Skin of body (tissue), 2 donors: ENCODE data around the gene BMPR1B. TPM values are rescaled to one million over a fixed set of nuclear protein-coding genes. Genes with fewer than 3 reads are reported as not detected.

Experiments used
- DNase-seq: peaks from one replicate; lab custom pipeline; 2025; lab: John Stamatoyannopoulos, UW
- total RNA-seq: library from RNA; depleted of rRNA; stranded (reverse); fragments of >200 nt; gene quantifications from one replicate; pipeline ENCODE4 v1.2.3, GENCODE V29; 2014

BMPR1B gene
- total RNA-seq: 4.5 TPM

DNA sequence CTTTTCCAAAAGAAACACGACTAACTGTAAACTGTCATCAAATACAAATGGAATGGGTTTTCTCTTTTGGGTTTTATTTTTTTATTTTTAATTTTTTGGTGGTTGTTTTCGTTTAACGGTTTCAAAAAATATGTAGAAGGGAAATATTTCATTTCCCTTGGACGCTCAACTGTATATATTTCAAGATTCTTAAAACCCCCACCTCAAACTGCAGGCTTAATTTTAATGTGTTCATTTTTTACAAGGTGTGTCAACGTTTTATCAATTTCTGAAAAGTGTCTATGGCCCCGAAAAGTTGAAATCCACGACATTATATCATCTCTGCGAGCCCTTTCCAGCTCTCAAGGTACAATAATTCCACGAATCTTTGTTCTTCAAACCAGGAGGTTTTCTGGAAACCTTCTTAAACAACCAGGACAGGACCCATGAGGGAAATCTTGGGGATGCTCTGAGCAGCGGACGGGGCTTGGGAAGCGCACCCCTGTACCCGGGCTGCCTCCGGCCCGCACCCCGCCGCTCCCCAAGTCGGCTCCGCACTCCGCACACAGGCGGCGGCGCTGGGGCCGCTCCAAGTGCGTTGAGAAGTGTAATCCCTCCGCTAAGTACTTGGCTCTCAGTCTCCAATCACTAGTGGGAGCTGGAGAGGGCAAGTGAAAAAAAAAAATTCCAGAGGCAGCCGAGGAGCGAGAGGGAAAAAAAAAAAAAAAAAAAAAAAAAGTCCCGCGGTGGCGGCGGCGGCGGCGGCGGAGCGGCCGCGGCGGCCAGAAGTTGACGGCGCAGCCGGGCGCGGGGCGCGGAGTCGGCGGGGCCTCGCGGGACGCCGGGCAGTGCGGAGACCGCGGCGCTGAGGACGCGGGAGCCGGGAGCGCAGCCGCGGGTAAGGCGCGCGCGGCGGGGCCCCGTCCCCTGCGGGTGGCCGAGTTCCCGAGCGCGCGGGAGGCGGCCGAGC lies at the start of gene BMPR1B:
Gene BMPR1B, plus strand, starts transcription at position 764 of the 949 bp plus-strand sequence. CDS start 346,470 bp downstream, outside the sequence.
- no peak for DNase-seq

DNA sequence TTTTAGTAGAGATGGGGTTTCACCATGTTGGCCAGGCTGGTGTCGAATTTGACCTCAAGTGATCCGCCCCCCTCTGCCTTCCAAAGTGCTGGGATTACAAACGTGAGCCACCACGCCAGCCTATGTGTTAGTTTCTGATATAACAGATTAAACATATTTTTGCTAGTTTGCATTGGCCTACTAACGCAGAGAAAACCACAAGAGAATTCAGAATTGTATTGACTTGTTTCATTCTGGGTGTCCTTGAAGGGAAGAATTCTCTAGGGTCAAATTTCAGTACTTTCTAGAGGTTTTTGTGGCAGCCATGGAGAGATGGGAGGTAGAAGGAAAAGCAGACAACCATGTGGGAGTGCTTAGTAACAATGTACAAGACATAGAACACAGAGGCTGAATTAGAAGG lies 46.1 kb upstream of the BMPR1B start:
- no peak for DNase-seq

DNA sequence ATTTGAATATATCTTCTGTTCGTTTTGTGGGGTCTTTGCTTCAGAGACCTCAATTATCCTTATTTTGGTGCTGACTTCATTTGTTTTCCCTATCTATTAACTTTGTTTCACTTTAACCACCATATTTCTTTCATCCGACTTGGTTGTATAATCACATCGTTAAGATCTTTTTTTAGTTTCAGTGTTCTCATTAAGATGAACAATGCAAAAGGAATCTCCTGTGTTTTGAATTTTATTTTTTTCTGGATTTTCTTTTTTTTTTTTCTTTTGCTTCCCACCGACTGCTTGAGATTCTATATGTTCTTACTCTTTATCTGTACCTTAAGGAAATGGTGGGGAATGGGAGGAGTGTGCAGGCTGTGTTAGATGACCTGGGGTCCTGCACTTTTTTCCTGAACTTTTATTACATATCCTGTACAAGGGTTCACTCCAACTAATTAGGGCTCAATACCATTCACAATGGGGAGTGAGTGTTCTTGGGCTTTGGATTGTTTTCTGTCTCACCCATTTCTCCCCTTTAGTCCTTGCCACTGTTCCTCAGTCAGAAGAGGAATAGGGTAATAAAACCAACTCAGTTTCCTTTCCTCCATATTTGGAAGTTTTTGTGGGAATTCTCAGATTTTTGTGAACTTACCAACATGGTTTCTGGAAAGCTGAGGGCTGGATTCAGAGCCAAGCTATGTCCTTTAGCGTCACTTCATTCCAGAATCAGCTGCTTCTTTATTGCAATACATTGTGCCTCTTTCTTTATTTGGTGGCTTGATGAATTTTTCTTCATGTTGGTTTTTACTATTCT lies 43.2 kb upstream of the BMPR1B start:
- DNase-seq: peak; percentile 25

DNA sequence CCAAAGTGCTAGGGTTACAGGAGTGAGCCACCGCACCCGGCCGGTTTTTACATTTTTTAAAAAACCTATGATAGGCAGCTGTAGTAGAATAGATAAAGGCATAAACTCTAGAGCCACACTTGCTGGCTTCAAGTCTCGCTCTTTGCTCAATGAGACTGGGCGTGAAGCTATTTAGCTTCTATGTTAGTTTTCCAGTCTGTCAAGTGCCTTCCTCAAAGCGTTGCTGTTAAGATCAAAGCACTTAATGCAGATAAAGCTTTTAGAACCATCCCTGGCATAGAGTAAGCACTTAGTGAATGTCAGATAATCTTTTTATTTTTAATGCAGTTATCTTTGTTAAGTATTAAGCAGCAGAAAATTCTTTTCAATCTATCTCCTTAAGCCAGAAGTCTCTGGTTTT lies 42.0 kb upstream of the BMPR1B start:
- DNase-seq: no peak

DNA sequence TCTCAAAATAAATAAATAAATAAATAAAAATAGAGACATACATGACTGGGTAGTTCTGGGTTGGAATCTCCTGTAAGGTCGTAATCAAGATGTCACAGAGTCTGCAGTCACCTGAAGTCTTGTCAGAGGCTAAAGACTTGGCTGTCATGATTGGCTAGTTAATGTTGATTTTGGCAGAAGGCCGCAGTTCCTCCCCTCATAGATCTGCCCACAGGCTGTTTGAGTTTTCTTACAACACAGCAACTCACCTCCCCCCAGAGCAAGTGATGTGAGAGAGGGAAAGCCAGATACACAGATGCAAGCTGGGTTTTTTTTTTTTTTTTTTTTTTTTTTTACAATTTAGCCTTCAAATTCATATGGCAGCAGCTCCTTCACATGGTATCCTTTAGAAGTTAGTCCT lies 36.4 kb upstream of the BMPR1B start:
- no peak for DNase-seq

DNA sequence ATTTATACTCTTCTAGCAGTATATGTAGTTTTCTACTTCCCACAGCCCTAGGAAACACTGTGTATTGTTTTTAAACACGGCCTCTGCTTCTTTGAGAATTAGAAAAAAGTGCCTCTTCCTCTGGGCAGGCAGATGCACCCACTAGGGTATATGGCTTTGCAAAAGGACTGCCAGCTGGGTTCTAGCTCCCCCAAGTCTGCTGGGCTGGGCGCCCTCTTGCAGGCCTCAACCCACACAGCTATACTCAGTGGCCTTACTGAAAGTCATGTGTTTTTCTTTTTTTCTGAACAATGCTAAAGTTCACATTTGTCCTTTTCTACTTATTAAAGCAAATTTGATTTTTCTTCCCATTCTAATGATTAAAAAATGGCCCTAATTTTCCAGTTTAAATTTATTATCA lies 35.5 kb upstream of the BMPR1B start:
- no peak for DNase-seq

DNA sequence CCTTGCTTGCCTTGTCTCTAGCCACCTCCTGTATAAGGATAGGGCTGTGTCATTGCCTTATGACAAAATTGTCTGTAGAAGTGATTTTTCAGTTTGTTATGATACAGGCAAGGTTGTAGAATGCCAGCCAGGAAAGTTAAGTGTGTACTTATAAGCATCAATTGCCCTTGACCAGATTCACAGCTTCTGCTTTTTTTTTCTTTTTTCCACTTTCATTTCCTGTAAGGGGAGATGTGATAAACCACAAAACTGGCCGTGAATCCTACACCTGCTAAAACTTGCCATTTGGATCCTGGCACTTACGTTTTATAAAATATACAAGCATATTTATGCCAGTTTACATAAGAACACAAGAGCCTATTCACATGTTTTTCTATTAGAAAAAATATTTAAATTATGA lies 35.0 kb upstream of the BMPR1B start:
- DNase-seq: no peak

DNA sequence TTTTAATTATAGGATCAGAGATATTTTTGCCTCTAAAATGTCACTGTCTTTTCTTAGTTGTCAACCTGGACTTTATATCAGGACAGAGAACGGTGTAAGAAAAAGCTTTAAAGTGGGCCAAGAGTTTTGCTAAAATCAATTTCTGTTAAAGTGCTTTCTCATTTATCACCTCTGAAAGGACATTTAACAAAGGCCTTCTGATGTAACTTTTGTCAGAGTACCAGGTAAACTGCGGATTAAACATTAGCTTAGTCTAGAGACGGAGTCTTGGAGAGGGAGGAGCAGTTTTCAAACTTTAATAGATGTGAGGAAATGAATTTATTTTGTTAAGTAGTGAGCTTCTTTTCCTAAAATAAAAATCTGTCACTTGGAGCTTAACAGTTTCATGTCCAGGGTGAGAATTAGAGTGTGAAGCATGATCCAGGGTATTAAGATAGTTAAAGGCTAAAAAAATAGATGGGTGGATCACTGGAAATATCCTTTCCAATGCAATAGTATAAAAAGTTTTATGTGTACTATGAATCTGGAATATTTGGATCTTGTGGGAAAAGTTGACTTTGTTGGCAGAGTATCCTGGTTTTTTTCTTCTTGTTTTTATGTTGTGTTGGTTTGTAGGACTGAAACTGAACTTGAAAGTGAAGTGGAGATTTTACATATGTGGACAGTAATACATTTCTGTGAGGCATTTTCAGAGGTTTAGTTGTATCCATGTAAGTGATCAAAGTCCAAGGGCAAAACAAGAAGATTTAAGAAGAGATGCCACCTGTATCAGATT lies 33.6 kb upstream of the BMPR1B start:
- no peak for DNase-seq

DNA sequence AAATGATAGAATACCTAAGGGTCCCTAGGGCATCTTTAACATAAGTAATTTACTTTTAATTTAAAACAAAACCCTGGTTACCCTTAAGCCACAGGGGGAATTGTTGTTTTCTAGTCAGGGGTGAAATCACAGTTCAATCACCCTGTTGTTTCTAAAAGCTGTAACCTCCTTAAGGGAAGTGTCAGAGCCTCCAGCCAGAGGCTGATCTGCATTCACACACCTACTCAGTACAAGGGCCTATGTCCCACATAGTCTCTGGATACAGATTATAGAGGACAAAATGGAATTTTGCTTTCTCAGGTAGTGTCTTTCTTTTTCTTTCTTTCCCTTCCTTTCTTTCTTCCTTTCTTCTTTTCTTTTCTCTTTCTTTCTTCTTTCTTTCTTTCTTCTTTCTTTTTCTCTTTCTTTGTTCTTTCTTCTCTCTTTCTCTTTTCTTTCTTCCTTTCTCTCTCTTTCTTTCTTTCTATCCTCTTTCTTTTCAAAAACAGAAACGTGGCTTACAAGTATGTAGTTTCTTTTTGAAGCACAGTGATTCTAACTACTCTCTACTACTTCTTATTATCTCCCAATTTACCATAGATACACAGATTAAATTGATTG lies 31.1 kb upstream of the BMPR1B start:
- no peak for DNase-seq

DNA sequence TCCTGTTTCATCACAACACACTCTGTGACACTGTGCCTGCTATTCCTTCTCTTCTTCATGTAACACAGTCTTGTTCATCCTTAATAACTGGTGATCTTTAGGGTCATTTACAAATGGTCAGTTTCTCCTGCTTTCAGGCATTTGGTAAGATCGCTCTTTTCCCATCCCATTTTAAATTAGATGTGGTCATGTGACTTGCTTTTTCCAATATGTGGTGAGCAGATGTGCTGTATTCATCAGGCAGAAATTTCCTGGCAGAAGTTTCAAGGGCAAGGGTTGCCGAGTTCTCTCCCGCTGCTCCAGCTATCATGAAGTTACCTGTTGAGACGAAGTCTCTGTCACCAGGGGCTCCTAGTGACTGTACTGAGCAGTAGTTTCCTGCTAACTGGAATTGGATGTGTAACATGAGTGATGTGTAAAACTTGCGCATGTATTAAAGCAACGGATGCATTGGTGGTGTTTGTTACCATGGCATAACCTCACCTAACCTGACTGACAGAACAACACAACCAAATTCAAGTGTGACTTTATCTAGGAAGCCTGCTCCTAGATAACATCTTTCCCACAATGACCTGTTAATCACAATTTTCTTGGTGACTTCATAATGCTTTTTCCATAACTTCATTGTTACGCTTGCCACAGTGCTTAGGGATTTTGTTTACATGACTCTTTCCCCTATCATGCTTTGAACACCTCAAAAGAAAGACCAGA lies 29.5 kb upstream of the BMPR1B start:
- peak; percentile 17 for DNase-seq

DNA sequence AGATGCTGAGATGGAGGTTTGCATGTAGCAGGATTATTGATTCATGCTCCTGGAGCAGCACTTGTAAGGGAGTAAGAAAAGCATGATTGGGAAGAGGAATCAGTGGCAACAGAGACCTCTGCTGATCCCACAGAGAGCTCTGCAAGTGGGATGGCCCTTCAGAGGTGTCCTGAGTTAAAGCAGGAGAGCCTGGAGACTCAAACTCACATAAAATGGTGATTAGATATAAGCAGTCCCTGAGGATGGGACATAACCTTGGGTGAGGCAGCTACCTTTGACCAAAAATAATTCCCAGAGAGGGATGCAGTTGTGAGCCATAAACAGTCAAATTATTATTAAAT lies 25.4 kb upstream of the BMPR1B start:
- no peak for DNase-seq

DNA sequence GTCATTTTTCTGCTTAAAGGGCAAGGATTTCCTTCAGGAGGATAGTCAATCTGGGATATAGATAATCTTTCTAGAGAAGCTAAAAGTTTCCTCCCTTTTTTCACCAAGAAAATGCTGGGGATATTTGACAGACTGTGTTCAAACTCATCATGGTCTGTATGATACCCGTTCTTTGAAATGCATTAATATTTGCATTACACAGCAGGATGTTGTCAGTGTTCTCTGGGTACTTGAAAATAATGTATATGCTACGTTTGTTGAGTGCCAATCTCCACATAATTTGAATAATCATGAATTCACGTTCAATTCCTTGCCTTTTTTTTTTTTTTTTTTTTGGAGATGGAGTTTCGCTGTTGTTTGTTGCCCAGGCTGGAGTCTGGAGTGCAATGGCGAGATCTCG lies 18.0 kb upstream of the BMPR1B start:
- no peak for DNase-seq

DNA sequence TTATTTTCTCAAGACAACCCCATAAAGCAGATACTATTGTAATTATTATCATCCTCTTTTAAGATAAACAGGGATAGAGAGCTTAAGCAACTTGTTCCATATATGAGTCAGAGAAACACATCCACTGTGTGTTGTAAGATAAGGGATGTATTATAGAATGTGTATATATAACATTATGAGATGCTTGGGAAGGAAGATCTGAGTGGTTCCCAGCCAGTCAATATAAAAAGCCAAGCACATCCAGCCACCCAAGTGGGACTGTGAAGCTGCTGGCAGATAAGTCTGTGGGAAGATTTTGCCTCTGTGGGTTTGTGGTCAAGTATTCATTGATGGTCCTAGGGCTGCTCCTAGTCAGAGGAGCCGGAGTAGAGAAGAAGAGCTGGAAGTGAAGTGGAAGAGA lies 16.5 kb upstream of the BMPR1B start:
- no peak for DNase-seq

DNA sequence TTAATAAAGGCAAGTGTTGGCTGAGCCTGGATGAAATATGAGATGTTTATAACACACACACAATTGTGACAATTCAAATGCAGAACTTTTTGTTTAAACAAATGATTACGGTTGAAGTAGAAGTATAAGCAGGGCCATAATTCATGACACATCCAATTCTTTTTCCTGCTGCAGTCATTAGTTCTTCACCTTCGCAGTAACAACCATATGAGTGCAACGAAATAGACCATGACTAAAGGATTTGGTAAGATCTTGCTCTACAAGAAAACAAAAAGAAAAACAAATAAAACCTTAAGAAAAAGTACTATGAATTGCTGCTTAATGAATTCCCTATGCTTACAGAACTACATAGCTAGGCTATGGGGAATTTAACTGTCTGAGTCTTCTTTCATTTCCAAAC lies 13.9 kb upstream of the BMPR1B start:
- DNase-seq: no peak

DNA sequence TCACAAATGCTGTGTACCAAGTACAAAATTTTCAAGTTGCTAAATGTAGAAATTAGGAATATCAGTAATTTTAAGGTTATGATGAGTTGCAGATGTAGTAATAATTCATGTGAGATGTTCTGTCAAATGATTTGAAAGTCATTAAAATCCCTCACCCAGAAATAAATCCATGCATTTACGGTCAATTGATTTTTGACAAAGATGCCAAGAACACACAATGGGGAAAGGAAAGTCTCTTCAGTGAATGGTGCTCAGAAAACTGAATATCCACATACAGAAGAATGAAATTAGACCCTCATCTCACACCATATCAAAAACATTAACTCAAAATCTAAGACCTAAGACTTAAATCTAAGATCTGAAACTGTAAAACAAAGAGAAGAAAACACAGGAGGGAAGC lies 12.9 kb upstream of the BMPR1B start:
- DNase-seq: no peak

DNA sequence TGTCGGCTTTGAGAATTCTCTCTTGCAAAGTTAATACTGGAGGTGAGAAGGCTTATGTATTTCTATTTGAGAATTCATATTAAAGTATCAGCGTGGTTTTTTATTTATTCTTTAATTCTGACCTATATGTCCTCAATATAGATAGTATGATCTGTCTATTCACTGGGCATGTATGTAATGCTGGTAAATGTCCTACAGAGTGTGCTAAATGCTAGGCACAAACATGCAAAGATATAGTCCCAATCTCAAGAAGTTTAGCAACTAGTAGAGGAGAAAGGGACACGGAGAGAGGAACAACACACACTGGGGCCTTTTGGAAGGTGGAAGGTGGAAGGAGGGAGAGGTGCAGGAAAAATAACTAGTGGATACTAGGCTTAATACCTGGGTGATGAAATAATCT lies 11.0 kb upstream of the BMPR1B start:
- DNase-seq: no peak

DNA sequence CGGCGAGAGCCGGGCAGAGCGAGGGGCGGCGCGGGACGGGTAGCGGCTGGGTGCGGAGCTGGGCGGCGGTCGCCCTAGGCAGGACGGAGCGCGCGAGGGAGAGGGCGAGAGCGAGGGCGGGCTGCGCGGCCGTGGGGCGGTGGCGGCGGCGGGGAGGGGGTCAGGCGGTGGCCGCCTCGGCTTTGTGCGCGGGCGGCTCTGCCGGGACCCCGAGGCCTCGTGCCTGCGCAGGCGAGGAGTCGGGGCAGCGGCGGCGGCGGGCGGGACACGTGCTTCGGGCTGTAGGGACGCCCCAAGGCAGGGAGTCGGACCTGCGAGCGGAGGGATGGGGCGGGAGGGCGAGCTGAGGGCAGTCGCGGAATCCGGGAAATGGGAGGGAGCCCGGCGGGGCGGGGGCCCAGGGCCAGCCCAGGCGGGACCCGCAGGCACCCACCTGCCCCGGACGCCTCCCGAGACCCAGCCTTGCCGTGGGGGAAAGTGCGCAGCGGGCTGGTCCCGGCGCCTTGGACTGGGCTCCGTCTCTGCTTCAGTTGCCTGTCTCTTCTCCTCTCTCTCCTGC lies 465 bp downstream of the BMPR1B start:
- DNase-seq: no peak

DNA sequence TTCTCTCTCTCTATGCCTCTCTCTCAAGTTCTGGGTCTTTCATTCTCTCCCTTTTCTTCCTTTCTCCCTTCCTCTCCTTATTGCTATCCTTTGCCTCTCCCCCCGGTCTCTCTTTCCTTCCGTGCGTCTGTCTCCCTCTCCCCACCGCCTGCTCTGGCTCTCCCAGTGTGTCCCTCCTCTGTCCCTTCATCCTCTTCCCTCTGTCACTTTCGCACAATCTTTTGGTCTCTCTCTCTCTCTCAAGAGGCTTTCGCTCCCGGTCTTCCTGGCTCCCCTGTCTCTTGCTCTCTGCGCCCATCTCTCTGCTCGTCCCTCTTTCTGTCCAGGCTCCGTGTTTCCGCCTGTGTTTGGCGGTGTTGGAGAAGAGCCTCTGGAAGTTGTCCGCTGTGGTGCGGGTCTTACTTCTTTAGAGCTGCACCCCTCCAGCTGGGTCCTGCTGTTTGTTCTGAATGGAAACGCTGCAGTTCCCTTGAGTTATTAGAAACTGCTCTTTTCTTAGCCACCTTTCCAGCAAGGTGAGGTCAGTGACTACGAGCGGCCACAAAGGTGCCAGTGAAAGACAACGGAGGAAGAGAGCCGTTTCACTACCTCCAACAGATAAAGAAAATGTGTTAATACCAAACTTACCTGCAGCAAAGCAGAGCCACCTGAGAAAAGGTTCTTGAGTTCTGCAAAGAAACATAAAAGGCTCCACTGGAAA lies 1.1 kb downstream of the BMPR1B start:
- DNase-seq: no peak

DNA sequence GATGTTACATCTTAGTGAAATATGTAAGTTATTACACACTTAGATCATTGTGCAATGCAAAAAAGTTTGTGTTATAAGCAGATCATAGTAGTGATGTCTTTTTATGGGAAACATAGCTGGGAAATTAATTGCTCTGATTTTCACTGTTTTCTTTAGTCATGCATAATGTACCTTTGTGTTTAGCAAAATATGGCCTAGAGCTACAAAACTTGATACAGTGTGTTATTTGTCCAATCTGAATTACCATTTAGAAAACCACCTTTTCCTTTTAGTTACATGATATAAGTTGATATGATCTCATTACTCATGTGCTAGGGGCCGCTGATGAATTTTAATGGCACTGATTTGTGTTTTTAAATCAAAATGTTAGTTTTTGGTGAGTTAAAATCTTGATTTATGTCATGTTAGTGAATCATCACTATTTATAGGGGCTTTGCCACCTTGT lies 2.0 kb downstream of the BMPR1B start:
- no peak for DNase-seq

DNA sequence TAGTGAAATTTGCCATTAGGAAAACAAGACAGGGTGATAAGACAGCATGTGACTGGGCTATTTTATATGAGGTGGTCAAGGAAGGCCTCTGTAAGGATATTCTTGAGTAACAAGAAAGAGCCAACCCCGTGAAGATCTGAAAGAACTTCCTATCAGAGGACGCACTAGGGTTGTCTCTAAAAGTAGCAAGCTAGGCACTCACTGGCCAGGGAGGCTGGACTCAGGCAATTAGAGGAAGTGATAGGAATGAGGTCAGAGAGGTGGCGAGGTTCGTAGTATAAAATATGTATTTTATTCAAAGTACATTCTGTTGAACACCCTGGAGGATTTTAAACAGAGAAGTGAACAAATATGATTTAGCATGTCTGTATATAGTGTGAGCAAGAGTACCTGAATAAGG lies 4.6 kb downstream of the BMPR1B start:
- no peak for DNase-seq
